Ovary (tissue), 3 donors: ENCODE results near the gene STAT3.

ENCODE experiments used
- CTCF ChIP-seq, 3 donors: fragments of 450-650 bp in 2 of 3; fragments of 200-600 bp in 1 of 3; IDR thresholded peaks; one replicate each; pipeline versions ENCODE4 v1.5.1 to v1.8.0; 2016 to 2022; ENCODE audit warnings: antibody characterized with exemption in 3 of 3, mild to moderate bottlenecking in 1 of 3
- POLR2A ChIP-seq: fragments of 450-650 bp; IDR thresholded peaks from one replicate; pipeline ENCODE4 v1.6.1; 2017; ENCODE audit warnings: antibody characterized with exemption, mild to moderate bottlenecking, moderate library complexity
- donor health status: DM: no; HTN: no; CAD: no.

GRCh38 chr17:42287977-42288802 is 100.1 kb downstream of the STAT3 start, which contains the start of gene STAT5A:
- TF ChIP-seq CTCF (IDR thresholded peaks at IDR 0.05) (no peak), POLR2A (peak; percentile 77)
